ENCODE data around the gene PABPN1L.

GRCh38 chr16:88840600-88841215 is 25.8 kb downstream of the PABPN1L start:
- no peak for TF ChIP-seq ZBTB34 (CRISPR knock-in tag; IDR thresholded peaks at IDR 0.05)
- no peak for TF ChIP-seq ZC3H11A (IDR thresholded peaks at IDR 0.05; ENCODE audit: low read depth, low read length)
- TF ChIP-seq ZZZ3 (IDR thresholded peaks at IDR 0.05): no peak
- no peak for TF ChIP-seq ZNF780A (CRISPR knock-in tag; IDR thresholded peaks at IDR 0.05)
- TF ChIP-seq CTCF (IDR thresholded peaks at IDR 0.05 in 2 of 3, conservative IDR thresholded peaks at IDR 0.05 in 1 of 3; ENCODE audit: insufficient read depth in 2 of 3, low read depth in 1 of 3, low read length in 3 of 3): no peak
- no peak for TF ChIP-seq SIN3B (IDR thresholded peaks at IDR 0.05; ENCODE audit: low read depth)
- no peak for TF ChIP-seq E4F1 (CRISPR knock-in tag; IDR thresholded peaks at IDR 0.05; ENCODE audit: borderline replicate concordance)
- TF ChIP-seq PHF8 (IDR thresholded peaks at IDR 0.05; ENCODE audit: borderline replicate concordance, low read length): no peak

Measured in K562 (cell line).